22Rv1 (cell line): ENCODE data around the gene CC2D2B.
A peak's percentile ranks its signal among the peaks of the same experiment; 100 is the strongest.

Experiments used
- CTCF ChIP-seq: fragments of 450-650 bp; IDR thresholded peaks from 2 replicates; pipeline ENCODE4 v1.5.1; 2017; ENCODE audit warnings: mild to moderate bottlenecking
- ZFX ChIP-seq: fragments of 450-650 bp; IDR thresholded peaks from 2 replicates; pipeline ENCODE4 v1.6.1; 2017; ENCODE audit warnings: antibody characterized with exemption, borderline replicate concordance

GRCh38 chr10:96047004-96047649 lies 139.4 kb downstream of the CC2D2B start:
- TF ChIP-seq CTCF (peak; percentile 17; the same call in 1 of the 2 replicates), ZFX (no peak)
